ENCODE measurements around the gene CCDC3.
"Not testable (repeated sequence)": the region's sequence is repeated elsewhere in the genome, so short reads cannot be mapped to it uniquely, and the experiment has no call there.

CCDC3 gene

DNA sequence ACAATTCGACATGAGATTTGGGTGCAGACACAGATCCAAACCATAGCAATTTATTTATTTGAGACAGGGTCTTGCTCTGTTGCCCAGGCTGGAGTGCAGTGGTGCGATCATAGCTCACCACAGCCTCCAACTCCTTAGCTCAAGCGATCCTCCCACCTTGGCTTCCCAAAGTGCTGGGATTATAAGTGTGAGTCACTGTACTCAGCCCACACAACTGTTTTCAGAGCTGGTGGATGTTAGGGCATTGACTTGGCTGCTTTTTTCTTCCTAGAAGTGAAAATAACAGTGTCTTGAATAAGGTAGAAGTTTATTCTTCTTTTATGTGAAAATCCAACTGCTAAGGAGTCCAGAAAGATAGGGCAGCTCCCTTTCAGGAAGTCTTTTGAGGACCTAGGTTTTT, 132.1 kb downstream of the CCDC3 start:
- TF ChIP-seq, protein P1, sequence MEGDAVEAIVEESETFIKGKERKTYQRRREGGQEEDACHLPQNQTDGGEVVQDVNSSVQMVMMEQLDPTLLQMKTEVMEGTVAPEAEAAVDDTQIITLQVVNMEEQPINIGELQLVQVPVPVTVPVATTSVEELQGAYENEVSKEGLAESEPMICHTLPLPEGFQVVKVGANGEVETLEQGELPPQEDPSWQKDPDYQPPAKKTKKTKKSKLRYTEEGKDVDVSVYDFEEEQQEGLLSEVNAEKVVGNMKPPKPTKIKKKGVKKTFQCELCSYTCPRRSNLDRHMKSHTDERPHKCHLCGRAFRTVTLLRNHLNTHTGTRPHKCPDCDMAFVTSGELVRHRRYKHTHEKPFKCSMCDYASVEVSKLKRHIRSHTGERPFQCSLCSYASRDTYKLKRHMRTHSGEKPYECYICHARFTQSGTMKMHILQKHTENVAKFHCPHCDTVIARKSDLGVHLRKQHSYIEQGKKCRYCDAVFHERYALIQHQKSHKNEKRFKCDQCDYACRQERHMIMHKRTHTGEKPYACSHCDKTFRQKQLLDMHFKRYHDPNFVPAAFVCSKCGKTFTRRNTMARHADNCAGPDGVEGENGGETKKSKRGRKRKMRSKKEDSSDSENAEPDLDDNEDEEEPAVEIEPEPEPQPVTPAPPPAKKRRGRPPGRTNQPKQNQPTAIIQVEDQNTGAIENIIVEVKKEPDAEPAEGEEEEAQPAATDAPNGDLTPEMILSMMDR (IDR thresholded peaks at IDR 0.05; ENCODE audit: low read length) = no peak
- no peak for TF ChIP-seq EZH2 (IDR thresholded peaks at IDR 0.05; ENCODE audit: borderline replicate concordance, low read length)
- H3K4me1 ChIP-seq (ENCODE audit: insufficient read depth, low read length, severe bottlenecking) = no peaks in the 10 kb centered on the region
- H3K27ac ChIP-seq (ENCODE audit: low read depth, low read length, poor library complexity, severe bottlenecking) = no peak overlapping the region
- no peak overlapping the region for H2AFZ ChIP-seq (ENCODE audit: low read length)
- no peak overlapping the region for H3K4me3 ChIP-seq (ENCODE audit: low read depth, low read length, poor library complexity, severe bottlenecking)
- no peaks in the 10 kb centered on the region for H3K9me3 ChIP-seq (ENCODE audit: low read length)
- no peaks in the 10 kb centered on the region for H3K79me2 ChIP-seq (ENCODE audit: insufficient read depth, low read length)
- H4K20me1 ChIP-seq (ENCODE audit: insufficient read depth, low read length) = no peaks in the 10 kb centered on the region
- H3K27me3 ChIP-seq (ENCODE audit: insufficient read depth, low read length) = no peaks in the 10 kb centered on the region
- H3K36me3 ChIP-seq (ENCODE audit: insufficient read depth, low read length) = no peaks in the 10 kb centered on the region
- H3K9ac ChIP-seq (ENCODE audit: low read length) = no peak overlapping the region
- H3K9me2 ChIP-seq (ENCODE audit: low read depth, low read length) = no peaks in the 10 kb centered on the region
- H3F3A ChIP-seq (ENCODE audit: insufficient read depth, low read length) = no peaks in the 10 kb centered on the region
- H3K4me2 ChIP-seq (ENCODE audit: low read length) = no peak overlapping the region

DNA sequence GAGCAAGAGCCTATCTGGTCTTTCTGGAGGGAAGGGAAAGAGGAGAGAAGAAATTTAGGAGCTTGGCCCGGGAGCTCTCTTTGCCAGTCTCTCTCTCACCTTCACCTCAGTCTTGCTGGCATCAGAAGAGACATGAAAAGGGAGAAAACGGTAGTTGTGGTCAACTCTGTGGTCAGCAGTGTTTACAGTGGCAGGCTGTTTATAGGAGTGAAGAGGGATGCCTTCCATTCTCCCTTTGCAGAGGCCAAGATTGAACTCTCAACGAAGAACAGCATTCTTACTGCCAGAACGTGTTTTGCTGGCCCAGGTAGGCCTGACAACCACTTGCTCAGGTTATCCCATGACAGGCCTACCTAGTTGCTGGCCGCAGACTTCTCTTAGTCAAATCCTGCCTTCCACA, 133.3 kb downstream of the CCDC3 start:
- TF ChIP-seq, protein P1 (IDR thresholded peaks at IDR 0.05; ENCODE audit: low read length) = no peak
- no peak for TF ChIP-seq EZH2 (IDR thresholded peaks at IDR 0.05; ENCODE audit: borderline replicate concordance, low read length)
- Histone ChIP-seq H3K9ac (ENCODE audit: low read length) (no peak overlapping the region), H3K36me3 (ENCODE audit: insufficient read depth, low read length) (no peaks in the 10 kb centered on the region), H3F3A (ENCODE audit: insufficient read depth, low read length) (no peaks in the 10 kb centered on the region), H4K20me1 (ENCODE audit: insufficient read depth, low read length) (no peaks in the 10 kb centered on the region), H3K9me3 (ENCODE audit: low read length) (no peaks in the 10 kb centered on the region), H3K4me1 (ENCODE audit: insufficient read depth, low read length, severe bottlenecking) (no peaks in the 10 kb centered on the region), H3K27ac (ENCODE audit: low read depth, low read length, poor library complexity, severe bottlenecking) (no peak overlapping the region), H2AFZ (ENCODE audit: low read length) (no peak overlapping the region), H3K79me2 (ENCODE audit: insufficient read depth, low read length) (no peaks in the 10 kb centered on the region), H3K27me3 (ENCODE audit: insufficient read depth, low read length) (no peaks in the 10 kb centered on the region), H3K4me2 (ENCODE audit: low read length) (no peak overlapping the region), H3K9me2 (ENCODE audit: low read depth, low read length) (no peaks in the 10 kb centered on the region), H3K4me3 (ENCODE audit: low read depth, low read length, poor library complexity, severe bottlenecking) (no peak overlapping the region)

DNA sequence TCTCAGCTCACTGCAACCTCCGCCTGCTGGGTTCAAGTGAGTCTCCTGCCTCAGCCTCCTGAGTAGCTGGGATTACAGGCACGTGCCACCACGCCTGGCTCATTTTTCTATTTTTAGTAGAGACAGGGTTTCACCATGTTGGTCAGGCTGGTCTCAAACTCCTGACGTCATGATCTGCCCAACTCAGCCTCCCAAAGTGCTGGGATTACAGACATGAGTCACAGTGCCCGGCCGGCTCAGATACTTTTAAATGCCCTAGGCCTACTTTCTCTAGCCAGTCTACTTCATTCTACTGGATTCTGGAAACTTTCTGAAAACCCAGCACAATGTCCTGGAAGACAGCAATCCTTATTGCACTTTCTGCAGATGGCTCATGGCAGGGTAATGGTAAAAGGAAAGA, 136.0 kb downstream of the CCDC3 start:
- not testable (repeated sequence) for H3F3A ChIP-seq (ENCODE audit: insufficient read depth, low read length); H3K4me3 ChIP-seq (ENCODE audit: low read depth, low read length, poor library complexity, severe bottlenecking); H2AFZ ChIP-seq (ENCODE audit: low read length); H3K9ac ChIP-seq (ENCODE audit: low read length); H3K9me2 ChIP-seq (ENCODE audit: low read depth, low read length); H3K79me2 ChIP-seq (ENCODE audit: insufficient read depth, low read length); H3K27me3 ChIP-seq (ENCODE audit: insufficient read depth, low read length); H3K27ac ChIP-seq (ENCODE audit: low read depth, low read length, poor library complexity, severe bottlenecking); H3K9me3 ChIP-seq (ENCODE audit: low read length); H3K36me3 ChIP-seq (ENCODE audit: insufficient read depth, low read length); H4K20me1 ChIP-seq (ENCODE audit: insufficient read depth, low read length); H3K4me1 ChIP-seq (ENCODE audit: insufficient read depth, low read length, severe bottlenecking); H3K4me2 ChIP-seq (ENCODE audit: low read length)

DNA sequence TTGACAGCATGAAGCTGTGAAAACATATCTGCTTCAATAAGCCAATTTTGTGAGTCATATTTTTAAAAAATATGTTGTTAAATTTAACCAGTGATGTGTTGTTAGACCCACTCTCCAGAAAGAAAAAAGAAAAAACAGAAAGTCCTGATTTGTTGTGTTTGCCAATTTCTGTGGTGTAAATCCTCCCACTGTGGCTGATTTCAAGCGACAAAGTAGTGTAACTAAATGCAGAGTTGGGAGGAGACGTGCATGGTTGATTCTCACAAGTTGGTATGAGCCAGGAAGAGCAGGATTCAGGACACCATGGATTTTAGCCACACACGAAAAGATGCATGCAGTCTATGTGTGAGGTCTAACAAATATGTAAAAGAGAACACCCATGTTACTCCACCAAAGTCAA, 139.1 kb downstream of the CCDC3 start:
- TF ChIP-seq, protein P1 (IDR thresholded peaks at IDR 0.05; ENCODE audit: low read length) = no peak
- H3K9me3 ChIP-seq (ENCODE audit: low read length) = no peaks in the 10 kb centered on the region
- H3K27ac ChIP-seq (ENCODE audit: low read depth, low read length, poor library complexity, severe bottlenecking) = no peak overlapping the region
- H3K4me2 ChIP-seq (ENCODE audit: low read length) = no peak overlapping the region
- H3K4me1 ChIP-seq (ENCODE audit: insufficient read depth, low read length, severe bottlenecking) = no peaks in the 10 kb centered on the region
- no peaks in the 10 kb centered on the region for H3K36me3 ChIP-seq (ENCODE audit: insufficient read depth, low read length)
- H3K9ac ChIP-seq (ENCODE audit: low read length) = no peak overlapping the region
- no peak overlapping the region for H3K4me3 ChIP-seq (ENCODE audit: low read depth, low read length, poor library complexity, severe bottlenecking)
- H3K27me3 ChIP-seq (ENCODE audit: insufficient read depth, low read length) = no peaks in the 10 kb centered on the region
- H3F3A ChIP-seq (ENCODE audit: insufficient read depth, low read length) = no peaks in the 10 kb centered on the region
- H3K79me2 ChIP-seq (ENCODE audit: insufficient read depth, low read length) = no peaks in the 10 kb centered on the region
- no peak overlapping the region for H2AFZ ChIP-seq (ENCODE audit: low read length)
- H3K9me2 ChIP-seq (ENCODE audit: low read depth, low read length) = no peaks in the 10 kb centered on the region
- H4K20me1 ChIP-seq (ENCODE audit: insufficient read depth, low read length) = no peaks in the 10 kb centered on the region

All from OCI-LY1 (cell line).